Fibroblast of peridontal ligament (primary cell): Measurements from ENCODE around the gene ASB8.

ENCODE experiments used
- DNase-seq: peaks from one replicate; pipeline ENCODE4 v3.0.0-alpha.2; 2010; ENCODE audit errors: extremely low read depth

Gene ASB8

DNA sequence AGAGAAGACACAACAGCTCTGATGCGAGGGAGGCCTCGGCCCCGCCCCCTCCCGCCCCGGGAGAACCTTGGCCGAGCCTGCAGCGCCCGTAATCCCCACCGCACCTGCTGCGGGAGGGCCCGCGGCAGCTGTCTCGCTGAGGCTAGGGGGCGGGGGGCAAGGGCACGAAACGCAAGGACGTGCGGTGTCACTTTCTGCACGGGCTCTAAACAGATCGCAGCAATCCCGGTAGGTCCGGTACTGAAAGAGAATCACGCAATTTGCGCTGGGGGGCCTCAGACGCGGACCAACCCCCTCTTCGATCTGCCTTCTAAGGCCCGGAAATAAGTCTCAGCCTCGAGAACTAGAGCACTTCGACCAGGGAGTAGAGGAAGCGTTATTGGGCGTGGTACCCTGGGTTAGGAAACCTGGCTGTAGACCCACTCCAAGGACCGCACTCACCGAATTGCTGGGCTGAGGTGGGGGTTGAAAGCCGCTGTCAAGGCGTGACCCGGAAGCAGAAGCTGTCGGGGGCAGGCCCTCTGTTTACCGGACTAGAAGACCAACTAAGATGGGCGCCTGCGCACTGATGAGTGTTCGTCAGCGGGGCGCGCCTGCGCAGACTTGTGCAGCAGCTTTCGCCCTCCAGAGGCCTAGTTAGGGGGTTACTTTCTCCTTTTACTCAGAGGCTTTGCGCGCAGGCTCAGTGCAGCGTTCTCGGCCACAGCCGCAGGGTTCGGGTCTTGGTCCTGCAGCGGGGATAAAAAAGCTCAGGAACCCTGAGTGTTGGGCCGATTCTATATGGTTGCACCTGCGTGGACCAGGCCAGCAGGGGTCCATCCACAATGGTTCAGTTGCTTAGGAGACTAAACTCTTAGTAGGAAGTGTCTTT lies at the start of gene ASB8:
Gene ASB8 (minus strand): TSS at position 498 of the 871 bp plus-strand sequence. CDS start 4,019 bp downstream, outside the sequence.
- peak; percentile 98 for DNase-seq

DNA sequence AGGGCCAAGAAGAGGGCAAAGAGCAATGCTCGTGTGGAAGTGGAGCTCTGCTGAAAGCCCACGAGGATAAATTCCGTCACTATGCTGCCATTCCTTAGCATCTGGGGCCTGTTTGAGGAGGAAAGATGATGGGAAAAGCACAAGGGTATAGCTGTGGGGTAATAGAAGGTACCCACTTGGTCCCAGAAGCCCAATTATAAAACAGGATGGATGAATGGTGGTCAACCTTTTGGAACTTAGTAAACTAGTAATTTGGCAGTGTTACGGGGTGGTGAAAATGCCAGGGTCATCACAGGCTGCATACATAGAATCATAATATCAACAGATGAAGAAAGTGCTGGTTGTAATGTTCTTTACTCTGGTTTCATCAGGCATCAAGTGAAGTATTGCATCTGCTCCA lies 45.9 kb upstream of the ASB8 start, which contains the start of gene OR10AD1:
Gene OR10AD1 (minus strand): TSS at position 101 of the 400 bp plus-strand sequence. CDS start 0 bp downstream, at position 101.
- DNase-seq: no peak

GRCh38 chr12:48202766-48203165 lies 45.5 kb upstream of the ASB8 start:
- DNase-seq: no peak

- DNase-seq: no peak
These were observed 44.2 kb upstream of the ASB8 start for GRCh38 chr12:48201516-48201915.

DNA sequence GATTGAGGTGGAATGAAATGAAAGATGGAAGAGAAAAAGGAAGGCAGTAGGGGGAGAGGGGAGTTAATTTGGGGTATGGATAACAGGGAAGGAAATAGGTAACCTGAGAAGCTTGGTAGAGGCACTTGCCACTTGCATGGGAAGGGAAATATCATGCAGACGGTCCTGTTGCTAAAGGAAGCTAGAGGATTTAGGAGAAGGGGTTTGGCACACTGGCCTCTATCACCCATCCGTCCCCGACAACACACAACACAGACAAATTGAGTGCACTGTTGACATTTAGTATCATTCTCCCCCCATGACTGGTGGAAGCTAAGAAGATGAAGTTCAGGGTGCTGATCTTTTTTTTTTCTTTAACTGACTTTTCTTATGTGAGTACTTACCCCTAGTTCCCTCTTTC lies 43.8 kb upstream of the ASB8 start:
- no peak for DNase-seq

- DNase-seq: peak; percentile 43
These were observed 42.5 kb upstream of the ASB8 start for GRCh38 chr12:48199774-48200221.

DNA sequence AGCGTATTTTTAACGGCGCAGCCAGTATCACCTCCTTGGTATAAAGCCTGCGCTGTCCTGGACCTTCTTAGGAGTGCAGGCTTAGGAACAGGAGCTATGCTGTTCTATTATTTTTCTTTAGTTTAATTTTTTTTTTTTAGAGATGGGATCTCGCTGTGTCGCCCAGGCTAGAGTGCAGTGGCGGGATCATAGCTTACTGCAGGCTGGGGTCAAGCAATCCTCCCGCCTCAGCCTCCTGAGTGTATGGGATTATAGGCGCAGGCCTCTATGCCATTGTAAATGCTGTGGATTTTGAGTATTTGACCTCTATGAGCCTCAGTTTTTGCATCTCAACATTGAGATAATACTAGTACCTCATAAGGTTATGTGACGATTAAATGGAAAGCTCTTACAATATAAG lies 41.7 kb upstream of the ASB8 start:
- DNase-seq: no peak

GRCh38 chr12:48198672-48198971 lies 41.3 kb upstream of the ASB8 start:
- DNase-seq: no peak

- DNase-seq: peak; percentile 88
These were observed 40.8 kb upstream of the ASB8 start for GRCh38 chr12:48197971-48198671.

DNA sequence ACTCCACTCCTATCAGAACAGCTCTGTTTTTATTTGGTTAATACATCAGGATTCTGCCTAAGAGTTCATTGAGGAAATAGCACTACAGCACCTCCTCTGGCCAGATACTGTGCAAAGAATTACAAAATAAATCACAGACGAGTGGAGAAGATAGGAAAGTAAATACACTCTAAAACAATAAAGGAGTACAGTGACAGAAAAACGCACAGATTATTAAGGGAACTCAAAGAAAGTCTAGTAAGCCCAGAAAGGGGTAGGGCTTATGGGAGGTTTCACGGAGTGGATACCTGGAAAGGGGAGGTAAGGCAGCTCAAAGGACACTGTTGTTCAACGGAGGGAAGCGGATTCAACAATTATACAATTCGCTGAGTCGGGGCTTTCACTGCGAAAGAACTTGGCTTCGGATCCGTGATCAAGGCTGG lies 40.2 kb upstream of the ASB8 start:
- DNase-seq: peak; percentile 48

GRCh38 chr12:48194799-48195201 lies 37.5 kb upstream of the ASB8 start:
- DNase-seq: peak; percentile 66

DNA sequence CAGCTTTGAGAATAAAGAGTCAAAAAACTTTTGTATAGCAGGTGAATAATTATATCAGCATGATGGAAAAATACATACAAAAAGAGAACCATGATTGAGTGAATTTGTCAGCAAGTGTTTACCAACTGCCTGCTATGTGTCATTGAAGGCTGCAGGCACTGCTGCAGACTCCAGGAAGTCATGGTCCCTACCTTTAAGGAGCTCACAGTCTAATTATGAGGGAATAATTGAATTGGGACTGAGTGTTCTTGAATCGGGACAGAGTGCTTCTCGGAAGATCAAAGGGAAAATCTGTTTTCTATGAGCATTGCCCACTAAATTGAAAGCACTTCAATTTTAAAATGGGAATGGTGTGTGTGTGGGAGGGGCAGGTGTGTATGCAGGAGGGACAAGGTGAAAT lies 36.3 kb upstream of the ASB8 start:
- DNase-seq: no peak

DNA sequence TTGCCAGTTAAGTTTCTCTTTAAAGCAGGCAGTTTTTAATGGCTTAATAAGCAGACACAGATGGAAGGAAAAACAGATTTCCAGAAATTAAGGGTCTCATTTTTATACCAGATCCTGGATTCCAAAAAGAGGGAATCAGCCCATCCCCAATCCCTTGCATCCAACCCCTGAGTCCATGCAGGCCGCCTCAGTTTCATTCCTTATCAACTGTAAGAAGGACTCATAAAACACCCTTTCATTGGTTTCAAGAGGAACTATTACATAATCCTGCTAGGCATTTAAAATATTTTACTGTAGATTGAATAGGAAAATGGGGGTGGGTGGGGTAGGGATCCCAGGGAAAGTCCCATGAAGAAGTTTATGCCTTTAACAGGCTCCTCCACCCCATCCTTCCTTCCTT lies 35.5 kb upstream of the ASB8 start:
- DNase-seq: no peak

DNA sequence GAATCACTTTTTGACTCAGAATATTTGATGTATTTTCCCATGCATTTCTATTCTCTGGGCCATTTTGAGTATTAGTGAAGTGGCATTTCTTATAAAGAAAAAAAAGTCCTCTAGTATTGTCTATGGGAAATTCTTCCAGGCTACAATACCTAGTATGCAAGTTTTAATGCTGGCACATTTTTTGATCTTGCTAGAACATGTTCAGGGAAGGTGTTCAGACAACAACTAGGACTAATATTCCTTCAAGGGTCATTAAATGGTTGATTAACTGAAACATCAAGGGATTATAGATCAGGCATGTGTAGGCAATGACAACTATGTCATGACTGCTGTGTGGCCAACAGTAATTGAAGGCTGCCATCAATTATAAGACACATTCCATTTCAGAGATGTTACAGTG lies 33.8 kb upstream of the ASB8 start:
- no peak for DNase-seq

- DNase-seq: peak; percentile 85
These were observed 32.2 kb upstream of the ASB8 start for GRCh38 chr12:48189331-48190125.

- no peak for DNase-seq
These were observed 30.8 kb upstream of the ASB8 start for GRCh38 chr12:48187916-48188695.

GRCh38 chr12:48185181-48185919 lies 28.0 kb upstream of the ASB8 start:
- DNase-seq: no peak

DNA sequence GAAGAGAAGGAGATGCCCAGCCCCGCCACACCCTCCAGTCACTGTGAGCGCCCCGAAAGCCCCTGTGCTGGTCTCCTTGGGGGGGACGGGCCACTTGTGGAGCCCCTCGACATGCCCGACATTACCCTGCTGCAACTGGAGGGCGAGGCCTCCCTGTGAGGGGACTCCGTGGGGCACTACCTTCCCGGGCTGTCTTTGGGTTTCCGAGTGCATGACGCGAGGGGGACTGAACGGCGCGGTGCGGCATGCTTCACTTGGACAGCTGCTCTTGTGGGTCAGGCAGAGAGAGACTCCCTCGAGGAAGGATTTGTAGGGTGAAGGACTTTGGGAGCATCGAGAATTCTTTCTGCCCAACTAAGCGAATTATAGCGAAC lies 27.2 kb upstream of the ASB8 start:
- no peak for DNase-seq

- no peak for DNase-seq
These were observed 26.7 kb upstream of the ASB8 start for GRCh38 chr12:48183876-48184548.
